Stromal cell of bone marrow (primary cell): ENCODE data around the gene ROBO1.

Source experiments
- DNase-seq: peaks from one replicate; pipeline ENCODE4 v3.0.0-alpha.2; 2012; ENCODE audit warnings: low read depth

Gene ROBO1

GRCh38 chr3:78621061-78621716, 1146.6 kb downstream of the ROBO1 start:
- DNase-seq, result no peak

- no peak for DNase-seq
These were observed 1153.3 kb downstream of the ROBO1 start for GRCh38 chr3:78614486-78614885.

- DNase-seq, result no peak
These were observed 1154.3 kb downstream of the ROBO1 start for GRCh38 chr3:78613421-78613879.

- no peak for DNase-seq
These were observed 1156.5 kb downstream of the ROBO1 start for GRCh38 chr3:78611278-78611677.

GRCh38 chr3:78610462-78611125, 1157.2 kb downstream of the ROBO1 start:
- peak; percentile 2 for DNase-seq

- no peak for DNase-seq
These were observed 1161.0 kb downstream of the ROBO1 start for GRCh38 chr3:78606756-78607155.

- DNase-seq, result no peak
These were observed 1162.6 kb downstream of the ROBO1 start for GRCh38 chr3:78605178-78605577.

GRCh38 chr3:78604341-78604740, 1163.5 kb downstream of the ROBO1 start:
- peak; percentile 57 for DNase-seq

GRCh38 chr3:78601249-78601648, 1166.5 kb downstream of the ROBO1 start:
- no peak for DNase-seq

- DNase-seq, result no peak
These were observed 1178.0 kb downstream of the ROBO1 start for GRCh38 chr3:78589778-78590177.

- no peak for DNase-seq
These were observed 1178.7 kb downstream of the ROBO1 start for GRCh38 chr3:78588906-78589621.

GRCh38 chr3:78580681-78581080, 1187.1 kb downstream of the ROBO1 start:
- DNase-seq, result no peak

GRCh38 chr3:78571486-78571885, 1196.3 kb downstream of the ROBO1 start:
- DNase-seq, result no peak

GRCh38 chr3:78570496-78570895, 1197.3 kb downstream of the ROBO1 start:
- no peak for DNase-seq

- no peak for DNase-seq
These were observed 1198.0 kb downstream of the ROBO1 start for GRCh38 chr3:78569804-78570203.

- DNase-seq, result no peak
These were observed 1202.1 kb downstream of the ROBO1 start for GRCh38 chr3:78565712-78566111.

- DNase-seq, result no peak
These were observed 1205.5 kb downstream of the ROBO1 start for GRCh38 chr3:78562328-78562727.
